Heart right ventricle (tissue), 16 donors: ENCODE measurements around the gene CLTB. TPM values are rescaled to one million over a fixed set of nuclear protein-coding genes. Genes with fewer than 3 reads are reported as not detected.

Experiments used
- ATAC-seq, 8 donors: fragments of 200-7000 bp; cut with Tn5 transposase; one replicate each; pipeline ENCODE4 v1.9.1; 2020; ENCODE audit warnings: mild to moderate bottlenecking in 8 of 8, moderate library complexity in 8 of 8, moderate number of reproducible peaks in 1 of 8
- DNase-seq, 2 donors: peaks; one replicate each; pipeline ENCODE4 v3.0.0-alpha.2; 2020
- H3K27ac ChIP-seq, 10 donors: fragments of 200-600 bp; sonication (generic) in 2 of 10; one replicate each; pipeline versions ENCODE4 v1.5.0 to v1.8.0; 2020 to 2022; ENCODE audit warnings: mild to moderate bottlenecking in 3 of 10
- H3K27me3 ChIP-seq, 7 donors: fragments of 200-600 bp; one replicate each; pipeline ENCODE4 v1.8.0; 2021 to 2022; ENCODE audit warnings: mild to moderate bottlenecking in 2 of 7
- H3K36me3 ChIP-seq, 9 donors: fragments of 200-600 bp; sonication (generic) in 1 of 9; one replicate each; pipeline versions ENCODE4 v1.5.0 to v1.8.0; 2020 to 2022; ENCODE audit warnings: mild to moderate bottlenecking in 2 of 9
- H3K4me1 ChIP-seq, 9 donors: fragments of 200-600 bp; sonication (generic) in 1 of 9; one replicate each; pipeline versions ENCODE4 v1.5.0 to v1.8.0; 2020 to 2022; ENCODE audit warnings: mild to moderate bottlenecking in 4 of 9
- H3K4me3 ChIP-seq, 10 donors: fragments of 200-600 bp; sonication (generic) in 2 of 10; one replicate each; pipeline versions ENCODE4 v1.5.0 to v1.8.0; 2020 to 2022; ENCODE audit warnings: mild to moderate bottlenecking in 7 of 10, moderate library complexity in 2 of 10
- H3K9me3 ChIP-seq, 11 donors: fragments of 200-600 bp in 10 of 11; sonication (generic) in 2 of 11; one replicate each; pipeline versions ENCODE4 v1.5.0 to v1.8.0; 2013 to 2022; ENCODE audit warnings: mild to moderate bottlenecking in 2 of 11, control low read depth in 1 of 11, moderate library complexity in 1 of 11
- CTCF ChIP-seq, 9 donors: fragments of 200-600 bp; sonication (generic) in 2 of 9; IDR thresholded peaks; one replicate each; pipeline versions ENCODE4 v1.5.0 to v1.8.0; 2021 to 2022; ENCODE audit warnings: antibody characterized with exemption in 9 of 9, mild to moderate bottlenecking in 5 of 9, moderate library complexity in 1 of 9
- WGBS, 2 donors: extraction: QIAGEN DNeasy Blood & Tissue Kit; methylation state at CpG; one replicate each; pipeline ENCODE4 v1.1.7; 2013; ENCODE audit warnings: inconsistent platforms in 1 of 2; 5-methylcytosine and 5-hydroxymethylcytosine counted together
- intact Hi-C, 10 donors: fragments of 100-400 bp; cut with DNase I; formaldehyde crosslinking; loops; one replicate each; pipeline versions ENCODE4 v1.11.1 to v1.14.2; 2022
- polyA plus RNA-seq, 2 donors: library from polyadenylated mRNA; stranded (reverse); fragments of 200-250 nt; gene quantifications; one replicate each; pipeline ENCODE4 v1.2.3, GENCODE V29; 2013
- total RNA-seq, 10 donors: library from RNA; stranded (reverse); fragmentation: NEBNext Ultra II Directional in 3 of 10; extraction: Animal tissue kit (Norgen Biotek cat#: 25700) in 3 of 10; gene quantifications; one replicate each; pipeline versions ENCODE4 v1.2.1 to v1.2.4, GENCODE V29; 2021 to 2023
- donor health status: Arrhythmogenic right ventricular cardiomyopathy.
- donor health status: ischemic (EF 13 %, LVEDD 7.1; RV severe dilation, severe dysfunction).
- donor health status: healthy with polysubstance abuse.
- donor health status: DM: no; HTN: yes; CAD: no.
- donor health status: DM: no; HTN: no; CAD: no.
- donor health status: ischemic (EF 25% LVEDD 6.9; RV normal size, moderate dysfunction).
- donor health status: ischemic (EF 25% LVEDD 5.7; RV mildly dilated, moderate dysfunction).
- donor health status: healthy.
- donor health status: DM: yes; HTN: yes; CAD: no.
- donor health status: Ischemic cardiomyopathy.
- donor health status: ischemic (EF 35%, LVEDD 5.7; RV mildly dilated, moderate dysfunction).
- donor health status: nonischemic (EF 11% LVEDD 7.7; RV severe dilation, severe dysfunction).
- donor health status: DM: yes; HTN: yes; CAD: no.
- donor health status: PGD.
- donor health status: ischemic (EF 29% LVEDD 5.4; RV normal size, mild dysfunction).
- donor health status: nonischemic (EF 23%, LVEDD 6.1; RV moderate dilation, normal function).

Gene CLTB
- total and polyA plus RNA-seq, 12 donors: 192 to 569 (median 229) TPM

- intact Hi-C loops: loop anchor here in 1 of 10 donors (10.0 kb wide), 1 partner anchor 153 kb away; the partner anchor contains the start of gene RNF44
- peaks cover 0 to 25% (median 14%) of the 10 kb centered on the region in 9 donors for H3K4me1 ChIP-seq
- H3K36me3 ChIP-seq: peaks cover 0 to 64% (median 29%) of the 10 kb centered on the region in 9 donors
- H3K27ac ChIP-seq: peak overlapping the region; percentile 56 to 95 (median 85)
- peak in 6 of 8 donors; percentile 10 to 40 (median 29) for ATAC-seq
- H3K4me3 ChIP-seq: no peak overlapping the region
- no peaks in the 10 kb centered on the region for H3K9me3 ChIP-seq
- H3K27me3 ChIP-seq: no peaks in the 10 kb centered on the region
- WGBS, 2 donors: 58 to 79% methylated on average over 3 of the region's 3 CpGs
- DNase-seq: no peak
- TF ChIP-seq CTCF (IDR thresholded peaks at IDR 0.05): no peak
Measured at GRCh38 chr5:176381979-176382378, 34.4 kb downstream of the CLTB start.

GRCh38 chr5:176381423-176381822 is 34.9 kb downstream of the CLTB start:
- Histone ChIP-seq H3K4me1 (peaks cover 0 to 20% (median 8%) of the 10 kb centered on the region in 9 donors), H3K4me3 (no peak overlapping the region), H3K36me3 (peaks cover 0 to 60% (median 29%) of the 10 kb centered on the region in 9 donors), H3K27me3 (no peaks in the 10 kb centered on the region), H3K27ac (peak overlapping the region; percentile 52 to 95 (median 85)), H3K9me3 (no peaks in the 10 kb centered on the region)
- no peak for TF ChIP-seq CTCF (IDR thresholded peaks at IDR 0.05)
- intact Hi-C loops: loop anchor here in 1 of 10 donors (10.0 kb wide), 1 partner anchor 153 kb away; the partner anchor contains the start of gene RNF44
- DNase-seq: peak in 1 of 2 donors; percentile 64
- WGBS, 2 donors: 41 to 59% methylated on average over 3 of the region's 3 CpGs
- ATAC-seq: peak; percentile 84 to 95 (median 91)

GRCh38 chr5:176379881-176380280 is 36.5 kb downstream of the CLTB start:
- intact Hi-C loops: loop anchor here in 1 of 10 donors (10.0 kb wide), 1 partner anchor 155 kb away; the partner anchor contains the start of gene RNF44
- 89 to 90% methylated on average over 3 of the region's 3 CpGs for WGBS, 2 donors
- Histone ChIP-seq H3K4me1 (peaks cover 0 to 20% (median 7%) of the 10 kb centered on the region in 9 donors), H3K4me3 (no peak overlapping the region), H3K36me3 (peaks cover 0 to 53% (median 19%) of the 10 kb centered on the region in 9 donors), H3K9me3 (no peaks in the 10 kb centered on the region), H3K27me3 (no peaks in the 10 kb centered on the region), H3K27ac (peak overlapping the region in 1 of 10 donors; percentile 95)
- DNase-seq: no peak
- ATAC-seq: no peak
- no peak for TF ChIP-seq CTCF (IDR thresholded peaks at IDR 0.05)

- WGBS, 2 donors: 29 to 46% methylated on average over 7 of the region's 7 CpGs
- peak in 1 of 2 donors; percentile 27 for DNase-seq
- H3K4me1 ChIP-seq: peaks cover 6 to 46% (median 21%) of the 10 kb centered on the region in 9 donors
Measured at GRCh38 chr5:176373100-176373818, 43.1 kb downstream of the CLTB start.

More at GRCh38 chr5:176373100-176373818, 43.1 kb downstream of the CLTB start:
- H3K36me3 ChIP-seq: peaks cover 0 to 46% (median 4%) of the 10 kb centered on the region in 9 donors
- no peak for TF ChIP-seq CTCF (IDR thresholded peaks at IDR 0.05)
- ATAC-seq: peak in 7 of 8 donors; percentile 39 to 69 (median 57)
- intact Hi-C loops: no loop called here
- H3K27ac ChIP-seq: peak overlapping the region; percentile 6 to 78 (median 60)
- no peaks in the 10 kb centered on the region for H3K27me3 ChIP-seq
- no peaks in the 10 kb centered on the region for H3K9me3 ChIP-seq
- no peak overlapping the region for H3K4me3 ChIP-seq
